Naive thymus-derived CD4-positive, alpha-beta T cell (primary cell): ENCODE data around the gene MMP20. TPM values are rescaled to one million over a fixed set of nuclear protein-coding genes. Genes with fewer than 3 reads are reported as not detected.
A peak's percentile ranks its signal among the peaks of the same experiment; 100 is the strongest.

ENCODE experiments used
- ATAC-seq: fragments of 150-1000 bp; cut with Tn5 transposase; 2 replicates; pipeline ENCODE4 v1.10.0; 2021; ENCODE audit warnings: mild to moderate bottlenecking, moderate library complexity
- CTCF ChIA-PET: fragments of 350-600 bp; sonication (Branson Sonifier 250); formaldehyde crosslinking; loops from one replicate; lab custom pipeline; 2021; ENCODE audit warnings: antibody characterized with exemption; lab: Charles Lee
- POLR2A ChIA-PET: fragments of 350-600 bp; sonication (Branson Sonifier 250); formaldehyde crosslinking; loops from one replicate; lab custom pipeline; 2021; ENCODE audit warnings: antibody characterized with exemption, inconsistent platforms; lab: Charles Lee
- DNase-seq, 9 donors: peaks; one replicate each; pipeline versions ENCODE4 v3.0.0 to v3.0.0-alpha.2; 2020 to 2022; ENCODE audit warnings: mixed read lengths in 1 of 9
- H3K27ac ChIP-seq: one replicate; pipeline ENCODE4 v1.7.0; 2013; ENCODE audit warnings: mild to moderate bottlenecking, low read depth, low read length, moderate library complexity
- H3K27me3 ChIP-seq, 2 donors: one replicate each; pipeline ENCODE4 v1.7.0; 2013; ENCODE audit warnings: low read length in 2 of 2, mild to moderate bottlenecking in 2 of 2, moderate library complexity in 2 of 2; ENCODE audit not compliant: control insufficient read depth in 2 of 2, insufficient read depth in 2 of 2
- H3K36me3 ChIP-seq, 3 experiments: 1 replicate in 2 of 3; 2 replicates in 1 of 3; pipeline ENCODE4 v1.7.0; 2013; ENCODE audit warnings: low read length in 3 of 3, mild to moderate bottlenecking in 3 of 3, moderate library complexity in 1 of 3; ENCODE audit not compliant: insufficient read depth in 3 of 3, control insufficient read depth in 2 of 3
- H3K4me1 ChIP-seq, 2 donors: one replicate each; pipeline ENCODE4 v1.7.0; 2013; ENCODE audit warnings: low read length in 2 of 2, mild to moderate bottlenecking in 2 of 2, moderate library complexity in 1 of 2; ENCODE audit not compliant: control insufficient read depth in 2 of 2, insufficient read depth in 2 of 2
- H3K4me3 ChIP-seq: 2 replicates; pipeline ENCODE4 v1.7.0; 2013; ENCODE audit warnings: mild to moderate bottlenecking, low read length
- H3K9me3 ChIP-seq, 3 experiments: 1 replicate in 2 of 3; 2 replicates in 1 of 3; pipeline ENCODE4 v1.7.0; 2013; ENCODE audit warnings: low read length in 3 of 3; ENCODE audit not compliant: control insufficient read depth in 2 of 3
- H3K27ac Mint-ChIP-seq, 9 donors: one replicate each; pipeline ENCODE4 v1.8.0; 2020 to 2022; ENCODE audit warnings: mixed read lengths in 9 of 9, mild to moderate bottlenecking in 8 of 9, moderate library complexity in 5 of 9, inconsistent platforms in 2 of 9
- H3K27me3 Mint-ChIP-seq, 5 donors: one replicate each; pipeline ENCODE4 v1.8.0; 2021 to 2022; ENCODE audit warnings: mixed read lengths in 5 of 5, mild to moderate bottlenecking in 1 of 5
- H3K36me3 Mint-ChIP-seq, 5 donors: one replicate each; pipeline ENCODE4 v1.8.0; 2020 to 2022; ENCODE audit warnings: mixed read lengths in 5 of 5, mild to moderate bottlenecking in 3 of 5, inconsistent platforms in 1 of 5
- H3K4me1 Mint-ChIP-seq, 7 donors: one replicate each; pipeline ENCODE4 v1.8.0; 2020 to 2022; ENCODE audit warnings: mixed read lengths in 7 of 7, mild to moderate bottlenecking in 3 of 7, inconsistent platforms in 1 of 7
- H3K4me3 Mint-ChIP-seq, 10 donors: one replicate each; pipeline ENCODE4 v1.8.0; 2020 to 2022; ENCODE audit warnings: mild to moderate bottlenecking in 10 of 10, mixed read lengths in 10 of 10, moderate library complexity in 6 of 10, inconsistent platforms in 2 of 10
- H3K9me3 Mint-ChIP-seq, 11 donors: one replicate each; pipeline ENCODE4 v1.8.0; 2020 to 2022; ENCODE audit warnings: mixed read lengths in 11 of 11, mild to moderate bottlenecking in 4 of 11, inconsistent platforms in 1 of 11, moderate library complexity in 1 of 11
- intact Hi-C, 2 donors: fragments of 100-400 bp; cut with micrococcal nuclease; formaldehyde crosslinking; loops; one replicate each; pipeline ENCODE4 v1.15.1; 2023
- polyA plus RNA-seq, 2 donors: library from polyadenylated mRNA; unstranded; fragments of 300-500 nt; fragmentation: Illumina TruSeq; gene quantifications; one replicate each; pipeline ENCODE4 v1.2.3, GENCODE V29; 2021
- total RNA-seq, 6 experiments: library from RNA in 5 of 6; stranded (reverse) in 5 of 6; gene quantifications; 1 replicate in 5 of 6; 2 replicates in 1 of 6; pipeline ENCODE4 v1.2.3 and lab custom pipeline; 2021 to 2026

Gene MMP20
- total and polyA plus RNA-seq, 7 experiments from 2014 or later: not detected

DNA sequence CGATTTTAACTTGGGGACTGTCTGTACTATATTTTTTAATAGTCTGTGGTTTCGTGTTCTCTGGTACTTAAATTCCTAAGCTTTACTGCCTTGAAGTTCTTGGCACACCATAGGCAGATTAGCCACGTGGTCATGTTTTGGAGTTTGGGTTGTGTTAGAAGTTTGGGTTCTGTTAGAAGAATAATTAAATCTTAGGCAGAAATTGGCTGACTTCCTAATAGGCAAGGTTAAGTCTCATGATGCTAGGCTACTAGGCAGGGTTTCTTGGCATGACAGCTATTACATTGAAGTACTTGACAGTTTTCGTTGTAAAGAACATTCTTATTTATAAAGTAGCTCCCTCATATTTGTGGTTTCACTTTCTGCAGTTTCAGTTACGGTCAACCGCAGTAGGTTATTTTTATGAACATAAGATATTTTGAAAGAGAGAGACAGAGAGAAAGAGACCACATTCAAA is 64.5 kb downstream of the MMP20 start:
- H3K4me3 Mint-ChIP-seq: peak overlapping the region; percentile 42 to 81 (median 78)
- H3K4me1 Mint-ChIP-seq: peaks cover 27 to 50% (median 45%) of the 10 kb centered on the region in 7 donors
- peaks cover 21 to 28% of the 10 kb centered on the region in 2 donors for H3K4me1 ChIP-seq
- ChIA-PET CTCF (interaction anchor here (0.8 to 1.8 kb wide), 2 partner anchors 17 to 267 kb away, joined by 3 to 4 read pairs; no protein-coding TSS in a partner anchor), POLR2A (interaction anchor here (0.6 kb wide), 1 partner anchor 218 kb away, joined by 3 read pairs; no protein-coding TSS in a partner anchor)
- peaks cover 0 to 8% (median 0%) of the 10 kb centered on the region in 5 donors for H3K36me3 Mint-ChIP-seq
- H3K27me3 Mint-ChIP-seq: peaks cover 0 to 2% (median 0%) of the 10 kb centered on the region in 5 donors
- no peaks in the 10 kb centered on the region for H3K9me3 ChIP-seq
- DNase-seq (peak in 6 of 9 donors; percentile 2 to 34 (median 12)), ATAC-seq (peak; percentile 54)
- H3K9me3 Mint-ChIP-seq: peaks cover 0 to 2% (median 0%) of the 10 kb centered on the region in 11 donors
- H3K27ac Mint-ChIP-seq: peak overlapping the region; percentile 70 to 96 (median 88)
- H3K4me3 ChIP-seq: peak overlapping the region; percentile 34
- H3K27ac ChIP-seq: peak overlapping the region; percentile 63
- no peaks in the 10 kb centered on the region for H3K27me3 ChIP-seq
- no peaks in the 10 kb centered on the region for H3K36me3 ChIP-seq
- intact Hi-C loops: loop anchor here (1.0 to 5.0 kb wide), 6 partner anchors 17 to 243 kb away; partner anchors contain the start of genes BIRC2 (in 1 of the 2), BIRC3 (in 1 of the 2) and TMEM123 (in 1 of the 2)

DNA sequence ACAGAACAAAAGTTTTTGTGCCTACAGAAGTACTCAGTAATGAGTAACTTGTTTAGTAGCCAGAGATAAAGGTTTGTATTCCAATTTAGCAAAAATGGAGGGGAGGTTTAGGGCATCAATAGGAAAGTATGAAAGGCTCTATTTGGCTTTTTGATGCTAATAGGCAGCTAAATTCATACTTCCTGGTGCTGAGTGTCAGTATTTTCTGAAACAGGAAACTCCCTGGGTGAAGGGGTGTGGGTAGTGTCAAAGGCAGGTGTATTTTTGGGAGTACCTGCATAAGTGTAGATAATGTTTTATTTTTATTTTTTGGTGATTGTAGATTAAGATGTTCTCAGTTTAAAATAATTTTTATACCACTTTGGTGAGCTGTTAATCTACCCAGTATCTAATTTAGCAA is 65.3 kb downstream of the MMP20 start:
- H3K27me3 ChIP-seq: no peaks in the 10 kb centered on the region
- peak overlapping the region; percentile 24 for H3K27ac ChIP-seq
- peaks cover 0 to 2% (median 0%) of the 10 kb centered on the region in 11 donors for H3K9me3 Mint-ChIP-seq
- ChIA-PET CTCF (interaction anchor here (0.7 to 1.8 kb wide), 3 partner anchors 47 to 266 kb away, joined by 3 to 4 read pairs (median 3); no protein-coding TSS in a partner anchor), POLR2A (interaction anchor here (0.6 to 1.0 kb wide), 2 partner anchors 108 to 217 kb away, joined by 3 read pairs; no protein-coding TSS in a partner anchor)
- H3K4me3 ChIP-seq: peak overlapping the region; percentile 34
- ATAC-seq (peak; percentile 62), DNase-seq (peak in 6 of 9 donors; percentile 7 to 33 (median 27))
- no peaks in the 10 kb centered on the region for H3K9me3 ChIP-seq
- intact Hi-C loops: loop anchor here (1.0 to 5.0 kb wide), 6 partner anchors 17 to 243 kb away; partner anchors contain the start of genes BIRC2 (in 1 of the 2), BIRC3 (in 1 of the 2) and TMEM123 (in 1 of the 2)
- H3K27ac Mint-ChIP-seq: peak overlapping the region; percentile 48 to 89 (median 77)
- H3K4me1 ChIP-seq: peaks cover 21 to 28% of the 10 kb centered on the region in 2 donors
- peaks cover 27 to 50% (median 45%) of the 10 kb centered on the region in 7 donors for H3K4me1 Mint-ChIP-seq
- H3K27me3 Mint-ChIP-seq: peaks cover 0 to 2% (median 0%) of the 10 kb centered on the region in 5 donors
- H3K4me3 Mint-ChIP-seq: peak overlapping the region in 8 of 10 donors; percentile 1 to 79 (median 62)
- H3K36me3 ChIP-seq: no peaks in the 10 kb centered on the region
- peaks cover 0 to 8% (median 0%) of the 10 kb centered on the region in 5 donors for H3K36me3 Mint-ChIP-seq

DNA sequence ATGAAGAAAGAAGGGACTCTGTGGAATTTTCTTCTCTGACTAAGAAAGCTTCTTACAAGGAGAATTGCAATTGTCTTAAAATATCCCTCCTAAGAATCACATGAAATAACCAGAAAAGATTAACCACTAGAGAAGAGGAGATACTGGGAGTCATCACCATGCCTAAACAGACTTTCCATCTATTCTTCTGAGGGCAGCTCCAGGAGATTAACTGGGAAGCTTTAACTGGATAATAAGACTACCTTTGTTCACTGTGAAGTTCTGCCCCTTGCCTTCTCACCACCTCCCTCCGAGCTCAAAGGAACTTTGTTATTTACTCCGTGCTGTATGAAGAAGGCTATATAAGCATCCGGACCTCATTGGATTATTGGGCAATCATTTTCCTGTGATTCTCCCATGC is 70.0 kb downstream of the MMP20 start:
- H3K4me3 ChIP-seq: no peak overlapping the region
- ChIA-PET POLR2A (no interaction called here), CTCF (no interaction called here)
- H3K9me3 Mint-ChIP-seq: peaks cover 0 to 2% (median 0%) of the 10 kb centered on the region in 11 donors
- no peaks in the 10 kb centered on the region for H3K9me3 ChIP-seq
- no peak overlapping the region for H3K27ac ChIP-seq
- ATAC-seq: no peak
- peaks cover 8 to 13% (median 12%) of the 10 kb centered on the region in 7 donors for H3K4me1 Mint-ChIP-seq
- H3K4me3 Mint-ChIP-seq: no peak overlapping the region
- DNase-seq: no peak
- peaks cover 0 to 9% (median 0%) of the 10 kb centered on the region in 5 donors for H3K27me3 Mint-ChIP-seq
- no peak overlapping the region for H3K27ac Mint-ChIP-seq
- intact Hi-C loops: no loop called here
- no peaks in the 10 kb centered on the region for H3K36me3 ChIP-seq
- H3K36me3 Mint-ChIP-seq: peaks cover 0 to 5% (median 0%) of the 10 kb centered on the region in 5 donors
- H3K27me3 ChIP-seq: no peaks in the 10 kb centered on the region
- H3K4me1 ChIP-seq: peaks cover 6 to 11% of the 10 kb centered on the region in 2 donors

DNA sequence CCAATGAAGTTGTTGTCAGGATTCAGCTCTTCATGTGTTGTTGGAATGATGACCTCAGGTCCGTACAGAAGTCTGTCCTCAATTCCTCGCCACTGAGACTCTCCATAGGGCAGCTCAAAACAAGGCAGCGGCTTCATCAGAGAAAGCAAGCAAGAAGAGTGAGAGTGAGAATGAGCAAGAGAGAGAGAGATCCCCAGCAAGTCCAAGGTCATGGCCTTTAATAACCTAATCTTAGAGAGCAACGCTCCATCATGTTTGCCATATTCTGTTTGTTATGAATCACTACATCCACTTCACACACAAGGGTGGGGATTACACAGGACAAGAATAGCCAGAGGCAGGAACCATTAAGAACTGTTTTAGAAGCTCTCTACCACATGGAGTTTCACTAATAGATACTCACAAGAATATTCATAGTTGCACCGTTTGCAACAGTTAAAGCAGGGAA is 71.3 kb downstream of the MMP20 start:
- POLR2A ChIA-PET: no interaction called here
- ATAC-seq (no peak), DNase-seq (no peak)
- H3K27me3 Mint-ChIP-seq: peaks cover 0 to 9% (median 0%) of the 10 kb centered on the region in 5 donors
- intact Hi-C loops: no loop called here
- H3K27ac Mint-ChIP-seq: no peak overlapping the region
- H3K4me3 Mint-ChIP-seq: no peak overlapping the region
- no peak overlapping the region for H3K4me3 ChIP-seq
- H3K4me1 Mint-ChIP-seq: peaks cover 0 to under 1% (median 0%) of the 10 kb centered on the region in 7 donors
- no peaks in the 10 kb centered on the region for H3K36me3 ChIP-seq
- H3K4me1 ChIP-seq: no peaks in the 10 kb centered on the region
- peaks cover 0 to 2% (median 0%) of the 10 kb centered on the region in 11 donors for H3K9me3 Mint-ChIP-seq
- H3K27ac ChIP-seq: no peak overlapping the region
- no peaks in the 10 kb centered on the region for H3K9me3 ChIP-seq
- H3K27me3 ChIP-seq: no peaks in the 10 kb centered on the region
- H3K36me3 Mint-ChIP-seq: peaks cover 0 to 2% (median 0%) of the 10 kb centered on the region in 5 donors
- CTCF ChIA-PET: no interaction called here

DNA sequence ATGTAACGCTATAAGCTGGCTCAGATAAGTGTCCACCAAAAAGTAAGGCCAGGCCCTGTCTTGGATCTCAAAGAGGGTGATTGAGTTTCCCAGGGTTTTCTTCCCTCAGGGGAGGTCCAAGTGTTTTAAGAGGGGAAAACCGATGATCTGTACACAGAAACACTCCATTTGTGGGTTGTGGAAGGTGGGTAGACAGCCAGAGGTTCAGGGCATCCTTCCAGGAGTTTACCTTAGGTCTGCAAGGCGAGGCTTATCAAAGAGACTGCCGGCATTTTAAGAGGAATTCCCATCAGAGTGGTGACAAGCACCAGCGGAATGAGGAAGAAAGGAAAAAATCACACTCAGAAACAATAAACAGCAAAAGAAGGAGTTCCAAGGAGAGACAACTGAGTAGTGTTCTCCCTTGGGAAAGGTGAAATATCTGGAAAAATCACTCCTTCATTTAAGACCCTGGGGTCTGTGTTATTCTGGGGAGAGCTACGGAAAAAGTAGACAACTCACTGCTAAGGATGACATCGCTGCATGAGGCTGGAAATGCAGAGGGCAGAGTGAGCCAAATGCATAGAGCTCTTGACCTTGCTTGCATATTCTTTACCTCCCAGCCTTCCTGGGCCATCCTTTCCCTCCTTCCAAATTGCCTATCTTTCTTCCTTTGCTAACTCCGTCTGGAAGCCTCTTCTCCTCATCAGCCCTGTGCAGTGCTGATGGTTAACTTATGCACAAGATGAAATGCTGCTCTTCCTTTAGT is 72.5 kb downstream of the MMP20 start:
- Histone ChIP-seq H3K27me3 (no peaks in the 10 kb centered on the region), H3K27ac (no peak overlapping the region), H3K9me3 (no peaks in the 10 kb centered on the region), H3K4me1 (no peaks in the 10 kb centered on the region), H3K36me3 (no peaks in the 10 kb centered on the region), H3K4me3 (no peak overlapping the region)
- POLR2A ChIA-PET: interaction anchor here (0.6 kb wide), 2 partner anchors 19 to 263 kb away, joined by 3 to 4 read pairs; no protein-coding TSS in a partner anchor
- no peak overlapping the region for H3K4me3 Mint-ChIP-seq
- H3K4me1 Mint-ChIP-seq: no peaks in the 10 kb centered on the region
- peak overlapping the region in 1 of 9 donors; percentile 4 for H3K27ac Mint-ChIP-seq
- no peaks in the 10 kb centered on the region for H3K9me3 Mint-ChIP-seq
- intact Hi-C loops: no loop called here
- ATAC-seq (no peak), DNase-seq (no peak)
- H3K36me3 Mint-ChIP-seq: peaks cover 0 to 2% (median 0%) of the 10 kb centered on the region in 5 donors
- H3K27me3 Mint-ChIP-seq: peaks cover 0 to 12% (median 0%) of the 10 kb centered on the region in 5 donors
- CTCF ChIA-PET: no interaction called here

DNA sequence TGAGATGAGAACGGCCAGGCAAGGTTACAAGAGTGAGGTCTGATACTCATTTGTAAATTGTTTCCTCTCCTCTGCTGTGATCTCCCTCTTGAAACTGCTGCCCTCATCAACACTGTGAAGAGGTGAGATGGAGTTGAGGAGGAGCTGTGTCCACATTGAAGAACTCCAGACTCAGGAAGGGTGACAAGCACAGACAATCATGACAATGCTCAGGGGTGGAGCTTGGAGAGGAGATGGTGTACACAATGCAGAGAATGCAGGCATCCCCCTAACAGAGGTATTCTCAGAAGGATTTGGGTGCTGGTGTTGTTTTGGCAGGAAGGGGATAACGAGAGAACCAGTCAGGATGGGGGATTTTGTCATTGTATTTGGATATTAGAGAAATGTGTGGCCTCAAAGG is 73.1 kb downstream of the MMP20 start:
- POLR2A ChIA-PET: interaction anchor here (0.6 kb wide), 1 partner anchor 262 kb away, joined by 3 read pairs; no protein-coding TSS in a partner anchor
- H3K27me3 Mint-ChIP-seq: peaks cover 0 to 12% (median 0%) of the 10 kb centered on the region in 5 donors
- Histone ChIP-seq H3K27ac (no peak overlapping the region), H3K27me3 (no peaks in the 10 kb centered on the region), H3K9me3 (no peaks in the 10 kb centered on the region), H3K4me3 (no peak overlapping the region), H3K36me3 (no peaks in the 10 kb centered on the region), H3K4me1 (no peaks in the 10 kb centered on the region)
- intact Hi-C loops: no loop called here
- H3K36me3 Mint-ChIP-seq: peaks cover 0 to 2% (median 0%) of the 10 kb centered on the region in 5 donors
- ATAC-seq (no peak), DNase-seq (no peak)
- no peak overlapping the region for H3K4me3 Mint-ChIP-seq
- no peak overlapping the region for H3K27ac Mint-ChIP-seq
- H3K4me1 Mint-ChIP-seq: peaks cover 0 to 2% (median 0%) of the 10 kb centered on the region in 7 donors
- H3K9me3 Mint-ChIP-seq: no peaks in the 10 kb centered on the region
- CTCF ChIA-PET: no interaction called here
